HG02571 (cell line): ENCODE measurements around the gene CTDSPL.
"Not testable (repeated sequence)": the region's sequence is repeated elsewhere in the genome, so short reads cannot be mapped to it uniquely, and the experiment has no call there.

ENCODE experiments used
- ATAC-seq: cut with Tn5 transposase; IDR thresholded peaks from one replicate; pipeline ENCODE4 v1.9.1; 2021; ENCODE audit warnings: mild to moderate bottlenecking, moderate library complexity; ENCODE audit not compliant: unreplicated experiment

The CTDSPL gene

GRCh38 chr3:38031022-38031994, 169.6 kb downstream of the CTDSPL start:
- no peak for ATAC-seq

- no peak for ATAC-seq
Measured at GRCh38 chr3:38032328-38032865, 170.7 kb downstream of the CTDSPL start.

GRCh38 chr3:38033586-38033985, 171.9 kb downstream of the CTDSPL start:
- not testable (repeated sequence) for ATAC-seq
